Skeletal muscle satellite cell (primary cell): ENCODE results near the gene PTK6.
"Not testable (repeated sequence)": the region's sequence is repeated elsewhere in the genome, so short reads cannot be mapped to it uniquely, and the experiment has no call there.

ENCODE experiments used
- H3K27me3 ChIP-seq: 2 replicates; pipeline ENCODE4 v1.7.0; 2013; ENCODE audit warnings: low read length; ENCODE audit not compliant: control insufficient read depth, insufficient read depth
- H3K36me3 ChIP-seq: 2 replicates; pipeline ENCODE4 v1.7.0; 2013; ENCODE audit warnings: mild to moderate bottlenecking, control low read depth, low read length; ENCODE audit not compliant: insufficient read depth
- H3K4me1 ChIP-seq: 2 replicates; pipeline ENCODE4 v1.7.0; 2013; ENCODE audit warnings: low read length; ENCODE audit not compliant: control insufficient read depth, insufficient read depth
- H3K4me2 ChIP-seq: 2 replicates; pipeline ENCODE4 v1.7.0; 2013; ENCODE audit warnings: mild to moderate bottlenecking, low read length
- H3K4me3 ChIP-seq: 2 replicates; pipeline ENCODE4 v1.7.0; 2013; ENCODE audit warnings: low read length
- H3K9ac ChIP-seq: 2 replicates; pipeline ENCODE4 v1.7.0; 2013; ENCODE audit warnings: mild to moderate bottlenecking, low read depth, low read length, moderate library complexity
- H3K9me3 ChIP-seq: replicated peaks from 2 replicates; pipeline ENCODE4 v1.7.0; 2013; ENCODE audit warnings: mild to moderate bottlenecking, control low read depth, low read length

The PTK6 gene

DNA sequence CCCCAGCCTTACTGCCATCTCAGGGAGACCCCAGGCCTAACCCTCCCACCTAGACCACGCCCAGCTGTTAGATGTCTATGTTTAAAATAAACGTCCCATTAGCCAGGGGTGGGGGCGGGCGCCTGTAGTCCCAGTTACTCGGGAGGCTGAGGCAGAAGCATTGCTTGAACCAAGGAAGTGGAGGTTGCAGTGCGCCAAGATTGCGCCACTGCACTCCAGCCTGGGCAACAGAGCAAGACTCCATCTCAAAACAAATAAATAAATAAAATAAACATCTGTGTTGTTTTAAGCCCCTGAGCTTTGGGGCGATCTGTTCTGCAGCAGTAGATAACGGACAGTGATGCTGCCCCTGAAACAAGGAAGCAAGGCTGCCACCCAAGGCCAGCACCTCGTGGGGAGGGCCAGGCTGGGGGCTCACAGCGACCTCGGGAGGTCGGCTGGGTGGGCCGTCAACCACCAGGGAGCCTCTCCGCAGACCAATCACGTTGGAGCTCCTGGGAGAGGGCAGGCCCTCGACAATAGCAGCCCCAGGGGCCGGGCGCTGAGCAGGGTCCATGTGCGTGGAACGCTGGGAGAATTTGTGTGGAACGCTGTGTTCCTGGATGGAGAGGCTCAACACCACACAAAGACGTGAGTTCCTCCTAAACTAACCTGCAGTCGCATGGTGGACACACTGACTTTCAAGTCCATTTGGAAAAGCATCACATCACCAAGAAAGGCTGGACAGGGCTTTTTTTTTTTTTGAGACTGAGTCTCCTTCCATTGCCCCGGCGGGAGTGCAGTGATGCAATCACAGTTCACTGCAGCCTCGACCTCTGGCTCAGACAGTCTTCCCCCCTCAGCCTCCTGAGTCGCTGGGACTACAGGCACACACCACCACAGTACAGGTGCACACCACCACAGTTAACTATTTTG, 37.9 kb upstream of the PTK6 start:
- no peak overlapping the region for H3K4me3 ChIP-seq
- no peaks in the 10 kb centered on the region for H3K36me3 ChIP-seq
- H3K27me3 ChIP-seq = peaks cover 11% of the 10 kb centered on the region
- peak overlapping the region; percentile 82 for H3K4me2 ChIP-seq
- peaks cover 25% of the 10 kb centered on the region for H3K4me1 ChIP-seq
- H3K9ac ChIP-seq = no peak overlapping the region
- no peaks in the 10 kb centered on the region for H3K9me3 ChIP-seq

DNA sequence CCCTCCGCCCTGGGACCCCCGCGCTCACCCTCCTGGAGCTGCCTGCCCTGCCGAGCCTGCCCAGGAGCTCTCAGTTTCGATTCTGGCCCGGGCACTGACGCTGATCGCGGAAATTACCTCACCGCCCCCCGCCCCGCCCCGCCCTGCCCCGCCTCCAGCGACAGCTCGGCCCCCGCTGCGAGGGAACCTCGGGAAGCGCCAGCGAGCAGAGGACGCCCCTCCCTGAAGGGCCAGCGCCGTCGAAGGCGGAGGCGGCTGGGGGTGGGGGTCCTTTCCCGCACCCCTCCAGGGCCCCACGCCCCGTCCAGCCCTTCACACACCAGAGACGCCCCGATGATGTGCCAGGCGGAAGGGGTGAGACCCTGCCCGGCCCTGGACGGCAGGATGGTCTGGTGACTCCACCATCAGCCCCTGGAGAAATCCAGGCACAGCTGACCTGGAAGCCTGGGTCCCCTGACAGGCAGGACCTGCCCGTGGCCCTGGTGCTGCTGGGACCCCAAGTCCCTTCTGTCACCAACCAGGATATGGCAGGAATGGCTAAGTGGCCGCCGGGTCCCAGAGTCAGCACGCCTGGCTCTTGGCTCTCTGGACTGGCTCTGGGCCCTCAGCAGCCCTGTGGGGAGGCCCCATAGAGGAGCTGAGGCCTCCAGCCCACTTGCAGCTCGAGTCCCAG, 37.1 kb upstream of the PTK6 start, which contains the start of gene HELZ2:
TSS of gene HELZ2 (minus strand) at position 84 of the 673 bp plus-strand sequence. CDS start 1,854 bp downstream, outside the sequence.
- Histone ChIP-seq H3K4me2 (peak within 1 kb of the TSS; percentile 87), H3K9ac (peak within 1 kb of the TSS; percentile 77), H3K27me3 (peaks cover 7% of the 10 kb centered on the region), H3K4me3 (peak within 1 kb of the TSS; percentile 78), H3K4me1 (peaks cover 28% of the 10 kb centered on the region), H3K9me3 (no peaks in the 10 kb centered on the region), H3K36me3 (no peaks in the 10 kb centered on the region)

DNA sequence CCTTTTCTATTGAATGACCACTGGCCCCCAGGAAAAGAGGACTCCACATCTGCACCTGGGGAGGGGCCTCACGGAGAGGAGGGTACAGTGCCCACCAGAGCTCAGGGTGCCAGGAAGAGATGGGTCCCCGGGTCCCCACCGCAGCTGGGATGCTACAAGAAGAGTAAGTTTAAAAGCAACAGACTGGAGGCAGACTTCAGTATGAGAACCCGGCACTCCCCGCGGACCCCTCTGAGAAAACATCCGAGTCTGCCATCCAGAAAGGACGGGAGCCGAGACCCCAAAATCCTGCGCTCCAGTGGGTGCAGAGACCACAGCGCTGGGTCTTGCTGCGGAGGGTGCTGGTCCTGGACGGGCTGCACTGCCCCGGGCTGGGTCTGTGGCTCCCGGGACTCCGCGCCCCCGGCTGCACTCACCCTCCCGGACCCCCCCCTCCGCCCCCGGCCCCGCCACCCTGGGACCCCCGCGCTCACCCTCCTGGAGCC, 36.5 kb upstream of the PTK6 start:
- Histone ChIP-seq H3K4me1 (peaks cover 33% of the 10 kb centered on the region), H3K9ac (peak overlapping the region; percentile 77), H3K4me2 (peak overlapping the region; percentile 87), H3K9me3 (no peaks in the 10 kb centered on the region), H3K36me3 (no peaks in the 10 kb centered on the region), H3K4me3 (peak overlapping the region; percentile 78), H3K27me3 (peaks cover 4% of the 10 kb centered on the region)

DNA sequence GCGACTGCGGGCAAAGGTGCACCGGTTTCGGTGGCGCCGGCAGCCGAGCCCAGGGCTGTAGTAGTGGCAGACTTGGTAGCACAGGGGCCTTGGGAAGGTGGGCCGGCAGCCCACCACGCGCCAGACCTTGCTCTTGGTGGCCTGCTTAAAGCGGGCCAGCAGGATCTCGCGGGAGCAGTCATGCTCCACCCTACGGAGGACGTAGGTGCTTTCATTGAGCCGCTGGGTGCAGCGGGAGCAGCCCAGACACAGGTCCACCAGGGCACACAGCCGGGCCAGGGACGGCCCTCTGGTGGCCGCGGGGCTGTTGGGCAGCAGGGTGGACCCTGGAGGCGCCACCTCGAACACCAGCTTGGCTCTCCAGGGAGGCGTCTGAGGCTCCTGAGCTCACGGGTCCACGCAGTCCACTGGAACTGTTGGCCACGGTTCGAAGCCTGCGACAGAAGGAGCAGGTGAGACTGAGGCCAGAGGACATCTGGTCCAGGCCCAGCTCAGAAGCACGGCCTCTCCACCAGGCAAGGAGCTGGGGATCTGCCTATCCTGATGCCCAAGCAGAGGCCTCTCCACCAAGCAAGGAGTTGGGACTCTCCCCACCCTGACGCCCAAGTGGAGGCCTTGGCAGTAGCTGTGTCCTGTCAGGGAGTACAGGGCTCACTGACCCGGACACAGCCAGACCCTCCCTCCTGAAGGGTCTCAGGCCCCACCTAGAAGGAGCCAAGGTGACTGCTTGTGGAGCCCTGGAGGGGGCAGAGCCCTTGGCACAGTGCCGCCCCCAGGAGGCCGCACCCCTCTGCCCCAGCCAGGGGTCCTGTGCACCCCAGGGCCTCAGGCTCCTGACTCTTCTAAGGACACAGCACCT, 35.8 kb upstream of the PTK6 start:
- Histone ChIP-seq H3K9ac (peak overlapping the region; percentile 77), H3K4me2 (peak overlapping the region; percentile 87)

DNA sequence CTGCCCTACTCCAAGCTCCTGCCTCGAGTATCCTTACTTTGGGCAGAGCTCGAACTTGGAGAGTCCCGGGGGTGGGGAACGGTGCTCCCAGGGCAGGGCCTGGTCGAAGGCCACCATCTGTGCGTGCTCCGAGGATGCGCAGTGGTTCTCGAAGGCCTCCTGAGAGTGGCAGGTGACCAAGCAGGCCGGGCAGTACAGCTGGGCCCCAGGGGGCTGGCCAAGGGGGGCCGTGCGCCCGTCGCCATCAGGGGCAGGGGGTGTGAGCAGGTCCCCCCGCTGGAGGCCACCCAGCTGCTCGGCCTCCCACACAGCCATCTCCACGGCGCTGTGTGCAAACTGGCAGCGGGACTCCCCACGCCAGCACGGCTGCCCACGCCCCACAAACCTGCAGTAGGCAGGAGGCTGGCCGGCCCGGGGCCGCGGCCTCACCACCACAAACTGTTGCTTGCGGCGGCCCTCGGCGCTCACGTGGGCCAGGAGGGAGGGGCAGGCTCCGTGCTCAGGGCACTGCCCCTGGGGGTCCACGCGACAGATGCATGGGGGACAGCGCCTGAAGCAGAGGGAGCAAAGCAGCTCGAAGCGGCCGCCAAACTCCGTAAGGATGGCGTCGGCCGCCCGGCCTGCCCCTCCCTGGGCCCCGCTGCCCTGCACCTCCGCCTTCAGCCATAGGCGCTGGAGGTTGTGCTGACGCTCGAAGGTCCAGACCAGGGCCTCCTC, 35.1 kb upstream of the PTK6 start:
- Histone ChIP-seq H3K4me2 (no peak overlapping the region), H3K36me3 (no peaks in the 10 kb centered on the region), H3K4me3 (no peak overlapping the region), H3K9ac (no peak overlapping the region), H3K9me3 (no peaks in the 10 kb centered on the region), H3K4me1 (peaks cover 33% of the 10 kb centered on the region), H3K27me3 (no peaks in the 10 kb centered on the region)

More for the DNA sequence above, 35.8 kb upstream of the PTK6 start:
- H3K27me3 ChIP-seq = peaks cover under 1% of the 10 kb centered on the region
- peak overlapping the region; percentile 78 for H3K4me3 ChIP-seq
- no peaks in the 10 kb centered on the region for H3K9me3 ChIP-seq
- no peaks in the 10 kb centered on the region for H3K36me3 ChIP-seq
- H3K4me1 ChIP-seq = peaks cover 33% of the 10 kb centered on the region

DNA sequence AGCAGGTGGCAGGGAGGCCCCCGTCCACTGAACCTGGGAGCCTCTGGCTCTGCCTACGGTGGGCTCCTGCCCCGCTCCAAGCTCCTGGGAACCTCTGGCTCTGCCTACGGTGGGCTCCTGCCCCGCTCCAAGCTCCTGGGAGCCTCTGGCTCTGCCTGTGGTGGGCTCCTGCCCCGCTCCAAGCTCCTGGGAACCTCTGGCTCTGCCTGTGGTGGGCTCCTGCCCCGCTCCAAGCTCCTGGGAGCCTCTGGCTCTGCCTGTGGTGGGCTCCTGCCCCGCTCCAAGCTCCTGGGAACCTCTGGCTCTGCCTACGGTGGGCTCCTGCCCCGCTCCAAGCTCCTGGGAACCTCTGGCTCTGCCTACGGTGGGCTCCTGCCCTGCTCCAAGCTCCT, 33.9 kb upstream of the PTK6 start:
- H3K9ac ChIP-seq, H3K27me3 ChIP-seq, H3K4me3 ChIP-seq, H3K9me3 ChIP-seq, H3K4me2 ChIP-seq, H3K36me3 ChIP-seq: not testable (repeated sequence)
- H3K4me1 ChIP-seq = peaks cover 33% of the 10 kb centered on the region

DNA sequence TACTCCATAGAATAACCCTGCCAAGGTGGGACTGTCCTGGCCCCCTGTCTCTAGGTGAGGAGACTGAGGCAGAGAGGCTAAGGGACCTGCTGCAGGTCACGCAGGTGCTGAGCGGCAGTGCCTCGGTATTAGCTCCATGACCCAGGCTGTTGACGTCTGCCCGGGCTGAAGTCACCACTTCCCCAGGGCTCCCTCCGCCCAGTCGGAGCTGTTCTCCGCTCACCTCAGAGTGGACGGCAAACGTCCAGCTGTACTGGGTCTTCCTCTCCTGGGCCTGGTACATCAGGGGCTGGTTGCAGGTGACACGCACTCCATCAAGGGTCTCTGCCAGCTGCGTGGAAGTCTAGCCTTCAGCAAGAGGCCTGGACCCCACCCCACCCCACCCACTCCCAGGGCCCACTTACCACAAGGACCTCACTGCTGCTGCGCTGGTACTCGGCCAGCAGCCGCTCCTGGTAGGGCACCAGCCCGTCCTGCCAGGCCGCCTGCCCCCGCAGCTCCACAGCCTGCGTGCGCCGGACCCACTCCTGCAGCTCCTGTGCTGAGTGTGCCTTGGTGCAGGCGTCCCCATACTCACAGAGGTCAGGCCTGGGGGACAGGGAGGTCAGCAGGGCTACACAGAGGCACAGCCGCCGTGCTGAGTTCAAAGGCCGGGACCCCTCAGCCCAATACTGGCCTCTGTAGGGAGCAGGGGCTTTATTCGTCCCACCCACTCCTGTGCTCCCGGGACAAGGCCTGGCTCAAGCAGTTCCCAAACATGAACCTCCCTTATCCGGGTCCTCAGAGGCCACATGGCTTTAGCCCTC, 33.3 kb upstream of the PTK6 start:
- Histone ChIP-seq H3K9ac (no peak overlapping the region), H3K4me3 (no peak overlapping the region), H3K9me3 (no peaks in the 10 kb centered on the region), H3K4me2 (no peak overlapping the region), H3K27me3 (no peaks in the 10 kb centered on the region), H3K4me1 (peaks cover 29% of the 10 kb centered on the region), H3K36me3 (peaks cover 4% of the 10 kb centered on the region)

DNA sequence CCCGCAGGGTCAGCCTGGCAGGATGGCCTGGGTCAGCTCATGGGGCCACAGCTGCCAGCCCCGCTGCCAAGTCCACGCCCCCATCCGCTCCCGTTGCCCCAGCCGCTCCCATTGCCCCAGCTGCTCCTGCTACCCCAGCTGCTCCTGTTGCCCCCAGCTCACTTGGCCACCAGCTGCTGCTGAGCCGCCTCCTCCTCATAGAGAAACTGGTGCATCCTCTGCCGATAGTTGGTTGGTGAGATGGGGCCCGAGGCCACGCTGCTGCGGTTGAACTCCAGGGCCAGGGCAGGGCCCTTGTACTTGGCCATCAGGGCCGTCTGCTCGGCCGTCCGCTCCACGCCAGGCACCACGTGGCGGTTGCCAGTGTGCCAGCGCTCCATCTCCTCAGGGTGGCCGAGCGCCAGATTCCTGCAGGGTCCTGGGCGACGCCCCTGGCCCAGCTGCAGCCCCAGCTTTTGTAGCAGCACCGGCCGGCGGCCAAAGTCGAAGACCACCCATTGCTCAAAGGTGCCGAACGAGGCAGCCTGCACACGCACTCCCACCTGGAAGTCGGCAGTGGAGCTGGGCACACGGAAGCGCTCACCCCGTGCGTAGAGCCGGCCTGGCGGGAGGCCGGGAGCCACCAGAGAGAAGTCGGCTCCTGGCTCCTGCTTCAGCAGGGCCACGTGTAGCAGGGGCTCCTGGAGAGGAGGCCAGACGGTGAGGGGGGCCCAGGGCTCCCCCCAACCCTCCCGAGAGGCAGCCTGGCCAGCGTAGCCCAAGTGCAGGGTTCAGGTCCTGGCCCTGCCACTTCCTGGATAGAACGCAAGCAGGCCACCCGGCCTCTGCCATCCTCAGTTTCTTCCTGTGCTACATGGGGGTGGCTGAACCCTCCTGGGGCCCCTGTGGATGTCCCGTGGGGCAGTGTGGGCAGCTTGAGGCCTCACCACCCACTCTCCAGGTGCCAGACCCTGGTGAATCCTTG, 32.1 kb upstream of the PTK6 start:
- Histone ChIP-seq H3K36me3 (peaks cover 5% of the 10 kb centered on the region), H3K4me2 (no peak overlapping the region), H3K4me1 (peaks cover 16% of the 10 kb centered on the region), H3K9ac (no peak overlapping the region), H3K4me3 (no peak overlapping the region), H3K9me3 (no peaks in the 10 kb centered on the region), H3K27me3 (no peaks in the 10 kb centered on the region)

DNA sequence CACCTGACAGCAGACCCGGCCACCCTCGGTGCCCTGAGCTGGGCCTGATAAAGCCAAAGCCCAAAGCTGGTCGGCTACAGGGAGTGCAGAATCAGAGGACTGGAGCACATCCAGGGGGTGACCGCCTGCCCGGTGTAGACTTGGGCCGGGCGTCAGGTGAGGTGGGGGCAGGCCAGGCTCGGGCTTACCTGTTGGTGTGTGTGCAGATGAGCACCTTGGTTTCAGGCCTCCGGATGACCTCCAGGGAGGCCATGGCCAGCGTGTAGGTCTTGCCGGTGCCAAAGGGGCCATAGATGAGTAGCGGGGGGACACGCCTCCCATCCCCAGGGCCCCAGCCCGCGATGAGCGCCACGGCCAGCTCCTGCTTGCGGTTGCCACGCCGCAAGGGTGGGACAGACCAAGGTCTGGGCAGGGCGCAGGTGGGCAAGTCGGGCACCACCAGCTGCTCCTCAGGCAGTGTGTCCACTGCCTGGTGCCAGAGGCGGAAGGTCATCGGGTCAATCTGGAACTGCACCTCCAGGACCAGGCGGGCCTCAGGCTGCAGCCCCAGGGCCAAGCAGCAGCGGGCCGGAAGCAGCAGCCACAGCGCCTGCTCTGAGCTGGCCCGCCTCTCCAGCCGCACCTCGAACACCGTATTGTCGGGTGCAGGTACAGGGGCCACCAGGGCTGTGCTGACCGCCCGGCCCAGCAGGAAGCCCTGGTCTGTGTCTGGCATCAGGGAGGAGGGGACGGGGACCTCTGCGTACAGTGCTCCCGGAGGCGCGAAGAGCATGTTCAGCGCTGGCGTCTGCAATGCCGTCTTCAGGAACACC, 31.2 kb upstream of the PTK6 start:
- H3K9me3 ChIP-seq = no peaks in the 10 kb centered on the region
- no peak overlapping the region for H3K4me3 ChIP-seq
- H3K36me3 ChIP-seq = peaks cover 5% of the 10 kb centered on the region
- H3K4me2 ChIP-seq = no peak overlapping the region
- peaks cover 13% of the 10 kb centered on the region for H3K4me1 ChIP-seq
- H3K9ac ChIP-seq = no peak overlapping the region
- no peaks in the 10 kb centered on the region for H3K27me3 ChIP-seq
